CD4-positive, alpha-beta memory T cell (primary cell): ENCODE results near the gene MAPK4. TPM values are rescaled to one million over a fixed set of nuclear protein-coding genes. Genes with fewer than 3 reads are reported as not detected.
A peak's percentile ranks its signal among the peaks of the same experiment; 100 is the strongest.
"Not testable (repeated sequence)": the region's sequence is repeated elsewhere in the genome, so short reads cannot be mapped to it uniquely, and the experiment has no call there.

Experiments
- CTCF ChIA-PET: fragments of 350-600 bp; sonication (Branson Sonifier 250); formaldehyde crosslinking; loops from one replicate; lab custom pipeline; 2021; ENCODE audit warnings: inconsistent platforms; ENCODE audit not compliant: partially characterized antibody; lab: Charles Lee
- POLR2A ChIA-PET: fragments of 350-600 bp; sonication (Branson Sonifier 250); formaldehyde crosslinking; loops from one replicate; lab custom pipeline; 2021; ENCODE audit not compliant: partially characterized antibody; lab: Charles Lee
- DNase-seq, 5 donors: peaks; one replicate each; pipeline versions ENCODE4 v3.0.0 to v3.0.0-alpha.2; 2020 to 2022; ENCODE audit warnings: mixed read lengths in 1 of 5
- H3K27ac ChIP-seq: one replicate; pipeline ENCODE4 v1.7.0; 2013; ENCODE audit warnings: low read depth, low read length
- H3K27me3 ChIP-seq: 2 replicates; pipeline ENCODE4 v1.7.0; 2013; ENCODE audit warnings: mild to moderate bottlenecking, low read length, moderate library complexity; ENCODE audit not compliant: insufficient read depth
- H3K36me3 ChIP-seq: 2 replicates; pipeline ENCODE4 v1.7.0; 2013; ENCODE audit warnings: mild to moderate bottlenecking, low read length, moderate library complexity; ENCODE audit not compliant: insufficient read depth
- H3K4me1 ChIP-seq: 2 replicates; pipeline ENCODE4 v1.7.0; 2013; ENCODE audit warnings: mild to moderate bottlenecking, low read length, moderate library complexity; ENCODE audit not compliant: insufficient read depth
- H3K4me3 ChIP-seq, 2 donors: one replicate each; pipeline ENCODE4 v1.7.0; 2013; ENCODE audit warnings: low read length in 2 of 2, mild to moderate bottlenecking in 1 of 2
- H3K9me3 ChIP-seq, 2 donors: one replicate each; pipeline ENCODE4 v1.7.0; 2013; ENCODE audit warnings: low read length in 2 of 2, control low read depth in 1 of 2; ENCODE audit not compliant: control insufficient read depth in 1 of 2
- H3K27ac Mint-ChIP-seq, 7 donors: one replicate each; pipeline ENCODE4 v1.8.0; 2020 to 2021; ENCODE audit warnings: mixed read lengths in 7 of 7, mild to moderate bottlenecking in 6 of 7, inconsistent platforms in 3 of 7, moderate library complexity in 3 of 7
- H3K27me3 Mint-ChIP-seq, 2 donors: one replicate each; pipeline ENCODE4 v1.8.0; 2020 to 2021; ENCODE audit warnings: mixed read lengths in 2 of 2
- H3K36me3 Mint-ChIP-seq, 2 donors: one replicate each; pipeline ENCODE4 v1.8.0; 2020 to 2021; ENCODE audit warnings: mixed read lengths in 2 of 2, inconsistent platforms in 1 of 2, mild to moderate bottlenecking in 1 of 2
- H3K4me1 Mint-ChIP-seq, 4 donors: one replicate each; pipeline ENCODE4 v1.8.0; 2020 to 2021; ENCODE audit warnings: mixed read lengths in 4 of 4, mild to moderate bottlenecking in 1 of 4
- H3K4me3 Mint-ChIP-seq, 8 donors: one replicate each; pipeline ENCODE4 v1.8.0; 2020 to 2021; ENCODE audit warnings: mixed read lengths in 8 of 8, mild to moderate bottlenecking in 7 of 8, moderate library complexity in 6 of 8, inconsistent platforms in 3 of 8
- H3K9me3 Mint-ChIP-seq, 8 donors: one replicate each; pipeline ENCODE4 v1.8.0; 2020 to 2021; ENCODE audit warnings: mixed read lengths in 8 of 8, mild to moderate bottlenecking in 5 of 8, inconsistent platforms in 3 of 8, moderate library complexity in 1 of 8
- intact Hi-C: fragments of 100-400 bp; cut with micrococcal nuclease; formaldehyde crosslinking; loops from one replicate; pipeline ENCODE4 v1.15.1; 2023
- polyA plus RNA-seq, 2 donors: library from polyadenylated mRNA; unstranded; fragments of 300-500 nt; fragmentation: Illumina TruSeq; gene quantifications; one replicate each; pipeline ENCODE4 v1.2.3, GENCODE V29; 2021
- total RNA-seq, 2 experiments: library from RNA; stranded (reverse); gene quantifications; one replicate each; pipeline ENCODE4 v1.2.3, GENCODE V29; 2021

MAPK4 gene
- total and polyA plus RNA-seq, 4 experiments from 2014 or later, result not detected

DNA sequence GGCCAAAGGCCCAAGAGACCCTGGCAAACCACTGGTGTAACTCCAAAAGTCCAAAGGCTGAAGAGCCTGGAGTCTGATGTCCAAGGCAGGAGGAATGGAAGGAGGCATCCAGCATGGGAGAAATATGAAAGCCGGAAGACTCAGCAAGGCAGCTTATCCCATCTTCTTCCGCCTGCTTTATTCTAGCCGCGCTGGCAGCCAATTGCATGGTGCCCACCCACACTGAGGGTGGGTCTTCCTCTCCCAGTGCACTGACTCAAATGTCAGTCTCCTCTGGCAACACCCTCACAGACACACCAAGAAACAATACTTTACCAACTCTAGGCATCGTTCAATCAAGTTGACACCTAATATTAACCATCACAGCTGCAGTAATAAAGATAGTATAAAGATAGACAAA is 34.1 kb downstream of the MAPK4 start:
- Mint-ChIP-seq H3K27me3 (peaks cover 0 to 8% of the 10 kb centered on the region in 2 donors), H3K4me3 (no peak overlapping the region), H3K9me3 (peaks cover 0 to 5% (median 0%) of the 10 kb centered on the region in 8 donors), H3K27ac (peak overlapping the region in 1 of 7 donors; percentile 7), H3K36me3 (no peaks in the 10 kb centered on the region), H3K4me1 (no peaks in the 10 kb centered on the region)
- ChIA-PET POLR2A (no interaction called here), CTCF (no interaction called here)
- H3K4me1 ChIP-seq, result no peaks in the 10 kb centered on the region
- H3K4me3 ChIP-seq, result no peak overlapping the region
- no peaks in the 10 kb centered on the region for H3K27me3 ChIP-seq
- no peaks in the 10 kb centered on the region for H3K9me3 ChIP-seq
- no peaks in the 10 kb centered on the region for H3K36me3 ChIP-seq
- no peak for DNase-seq
- H3K27ac ChIP-seq, result no peak overlapping the region
- intact Hi-C loops, result no loop called here

DNA sequence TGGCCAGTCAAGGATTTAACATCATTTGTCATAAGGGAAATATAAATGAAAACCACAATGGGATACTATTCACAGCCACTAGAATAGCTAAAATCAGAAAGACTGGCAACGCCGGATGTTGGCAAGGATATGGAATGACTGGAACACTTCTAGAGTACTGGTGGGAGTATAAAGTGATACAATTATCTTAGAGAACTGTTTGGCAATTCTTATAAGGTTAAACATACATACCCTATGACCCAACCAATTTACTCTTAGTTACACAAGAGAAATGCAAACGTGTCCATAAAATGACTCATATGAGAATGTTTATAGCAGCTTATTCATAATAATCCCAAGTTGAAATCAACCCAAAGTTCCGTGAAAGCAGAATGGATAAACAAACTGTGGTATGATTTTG is 35.1 kb downstream of the MAPK4 start:
- ChIA-PET CTCF (no interaction called here), POLR2A (no interaction called here)

DNA sequence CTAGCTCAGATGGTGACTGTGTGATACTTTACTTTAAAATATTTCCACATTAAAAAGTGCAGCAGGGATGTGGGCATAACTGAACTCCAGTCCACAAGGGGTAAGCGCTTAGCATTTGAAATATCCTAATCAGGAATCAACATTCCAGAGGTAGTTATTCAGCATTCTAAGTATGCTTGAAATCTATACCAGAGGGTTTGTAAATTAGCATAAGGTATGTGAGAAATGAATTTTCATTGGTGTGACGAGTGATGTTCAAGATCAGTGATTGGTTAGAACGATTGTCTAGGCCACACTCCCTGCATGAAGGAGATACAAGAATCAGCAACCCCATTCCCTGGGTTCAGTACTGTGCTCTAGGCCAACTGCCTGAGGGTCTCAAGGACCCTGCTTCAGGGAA is 42.6 kb downstream of the MAPK4 start:
- intact Hi-C loops, result no loop called here
- no peak overlapping the region for H3K27ac ChIP-seq
- no peaks in the 10 kb centered on the region for H3K9me3 ChIP-seq
- peaks cover 0 to 3% (median 0%) of the 10 kb centered on the region in 8 donors for H3K9me3 Mint-ChIP-seq
- H3K27me3 Mint-ChIP-seq, result peaks cover 8 to 12% of the 10 kb centered on the region in 2 donors
- H3K36me3 Mint-ChIP-seq, result no peaks in the 10 kb centered on the region
- H3K4me3 Mint-ChIP-seq, result no peak overlapping the region
- no peak for DNase-seq
- H3K27ac Mint-ChIP-seq, result no peak overlapping the region
- ChIA-PET POLR2A (no interaction called here), CTCF (no interaction called here)
- no peaks in the 10 kb centered on the region for H3K4me1 ChIP-seq
- H3K36me3 ChIP-seq, result no peaks in the 10 kb centered on the region
- H3K4me3 ChIP-seq, result no peak overlapping the region
- no peaks in the 10 kb centered on the region for H3K27me3 ChIP-seq
- H3K4me1 Mint-ChIP-seq, result no peaks in the 10 kb centered on the region

More for the DNA sequence above, 35.1 kb downstream of the MAPK4 start:
- H3K27me3 ChIP-seq, result no peaks in the 10 kb centered on the region
- no peak overlapping the region for H3K4me3 Mint-ChIP-seq
- H3K36me3 ChIP-seq, result no peaks in the 10 kb centered on the region
- H3K4me1 Mint-ChIP-seq, result no peaks in the 10 kb centered on the region
- H3K4me1 ChIP-seq, result no peaks in the 10 kb centered on the region
- intact Hi-C loops, result no loop called here
- no peak overlapping the region for H3K27ac Mint-ChIP-seq
- no peak overlapping the region for H3K4me3 ChIP-seq
- H3K36me3 Mint-ChIP-seq, result no peaks in the 10 kb centered on the region
- H3K9me3 ChIP-seq, result no peaks in the 10 kb centered on the region
- H3K27me3 Mint-ChIP-seq, result peaks cover under 1 to 9% of the 10 kb centered on the region in 2 donors
- DNase-seq, result no peak
- H3K27ac ChIP-seq, result no peak overlapping the region
- peaks cover 0 to 2% (median 0%) of the 10 kb centered on the region in 8 donors for H3K9me3 Mint-ChIP-seq

DNA sequence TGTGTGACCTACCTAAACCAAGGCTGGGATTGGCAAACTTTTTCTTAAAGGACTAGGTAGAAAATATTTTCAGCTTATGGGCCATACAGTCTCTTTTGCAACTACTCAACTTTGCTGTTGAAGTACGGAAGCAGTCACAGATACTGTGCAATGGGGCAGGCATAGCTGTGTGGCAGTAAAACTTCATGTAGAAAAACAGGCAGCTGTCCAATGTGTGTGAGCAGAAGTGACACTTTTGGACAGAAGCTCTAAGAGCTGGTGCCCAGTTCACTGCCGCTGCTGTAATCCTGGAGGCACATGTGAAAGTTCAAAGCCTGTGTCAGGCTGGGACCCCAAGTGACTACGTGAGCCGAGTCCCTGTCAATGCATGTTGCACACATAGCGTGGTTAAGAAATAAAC is 46.7 kb downstream of the MAPK4 start:
- intact Hi-C loops, result no loop called here
- no peak for DNase-seq
- no peak overlapping the region for H3K4me3 ChIP-seq
- Mint-ChIP-seq H3K27ac (no peak overlapping the region), H3K4me1 (no peaks in the 10 kb centered on the region), H3K4me3 (no peak overlapping the region), H3K27me3 (peaks cover 2 to 6% of the 10 kb centered on the region in 2 donors), H3K36me3 (no peaks in the 10 kb centered on the region), H3K9me3 (peaks cover 0 to 7% (median under 1%) of the 10 kb centered on the region in 8 donors)
- no peak overlapping the region for H3K27ac ChIP-seq
- H3K36me3 ChIP-seq, result no peaks in the 10 kb centered on the region
- H3K4me1 ChIP-seq, result no peaks in the 10 kb centered on the region
- H3K27me3 ChIP-seq, result no peaks in the 10 kb centered on the region
- H3K9me3 ChIP-seq, result no peaks in the 10 kb centered on the region
- ChIA-PET CTCF (no interaction called here), POLR2A (no interaction called here)

DNA sequence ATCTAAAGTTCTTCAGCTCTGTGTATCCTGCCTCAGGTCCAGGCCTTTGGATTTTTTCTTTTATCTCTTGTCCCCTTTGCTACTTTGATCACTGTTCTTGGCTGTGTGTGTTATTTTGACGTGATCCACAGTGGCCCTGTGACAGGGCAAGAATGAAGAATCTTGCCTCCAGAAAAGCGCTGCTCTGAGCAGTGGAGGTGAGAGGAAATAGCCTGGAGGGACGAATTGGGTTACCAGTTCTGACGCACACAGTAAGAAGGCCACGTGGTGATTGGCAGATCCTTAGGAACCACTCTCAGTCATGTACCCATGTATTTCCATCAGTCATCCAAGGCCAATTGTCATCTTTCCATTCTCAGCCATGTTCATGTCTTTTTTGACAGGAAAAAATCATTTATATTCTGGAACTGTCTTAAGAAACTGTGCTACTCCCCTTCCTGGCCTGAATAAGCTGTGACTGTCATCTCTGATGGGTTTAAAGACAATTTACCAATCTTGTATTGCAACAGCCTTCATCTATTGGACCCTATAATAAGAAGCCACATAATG is 47.6 kb downstream of the MAPK4 start:
- DNase-seq, result no peak

DNA sequence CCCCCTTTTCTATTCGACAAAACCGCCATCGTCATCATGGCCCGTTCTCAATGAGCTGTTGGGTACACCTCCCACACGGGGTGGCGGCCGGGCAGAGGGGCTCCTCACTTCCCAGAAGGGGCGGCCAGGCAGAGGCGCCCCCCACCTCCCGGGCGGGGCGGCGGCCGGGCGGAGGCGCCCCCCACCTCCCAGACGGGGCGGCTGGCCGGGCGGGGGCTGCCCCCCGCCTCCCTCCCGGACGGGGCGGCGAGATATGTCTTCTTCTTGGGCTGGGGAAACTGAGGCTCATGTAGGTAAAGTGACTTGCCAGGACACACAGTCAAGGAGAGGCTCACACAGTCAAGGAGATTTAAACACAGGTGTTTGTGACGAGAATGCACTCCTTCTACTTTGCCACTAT is 49.3 kb downstream of the MAPK4 start:
- H3K36me3 Mint-ChIP-seq, H3K27me3 ChIP-seq, H3K4me1 Mint-ChIP-seq, H3K9me3 ChIP-seq, intact Hi-C loops, H3K9me3 Mint-ChIP-seq, H3K4me3 ChIP-seq, H3K4me1 ChIP-seq, DNase-seq, POLR2A ChIA-PET, H3K27me3 Mint-ChIP-seq, H3K4me3 Mint-ChIP-seq, H3K27ac ChIP-seq, H3K36me3 ChIP-seq, H3K27ac Mint-ChIP-seq, CTCF ChIA-PET: not testable (repeated sequence)

More for the DNA sequence above, 47.6 kb downstream of the MAPK4 start:
- Histone ChIP-seq H3K27me3 (no peaks in the 10 kb centered on the region), H3K9me3 (no peaks in the 10 kb centered on the region), H3K36me3 (no peaks in the 10 kb centered on the region), H3K4me1 (no peaks in the 10 kb centered on the region), H3K27ac (no peak overlapping the region), H3K4me3 (no peak overlapping the region)
- Mint-ChIP-seq H3K27me3 (peaks cover 0 to 6% of the 10 kb centered on the region in 2 donors), H3K36me3 (no peaks in the 10 kb centered on the region), H3K4me1 (no peaks in the 10 kb centered on the region), H3K27ac (no peak overlapping the region), H3K9me3 (peaks cover 0 to 7% (median under 1%) of the 10 kb centered on the region in 8 donors), H3K4me3 (no peak overlapping the region)
- CTCF ChIA-PET, result no interaction called here
- intact Hi-C loops, result no loop called here
- POLR2A ChIA-PET, result no interaction called here

DNA sequence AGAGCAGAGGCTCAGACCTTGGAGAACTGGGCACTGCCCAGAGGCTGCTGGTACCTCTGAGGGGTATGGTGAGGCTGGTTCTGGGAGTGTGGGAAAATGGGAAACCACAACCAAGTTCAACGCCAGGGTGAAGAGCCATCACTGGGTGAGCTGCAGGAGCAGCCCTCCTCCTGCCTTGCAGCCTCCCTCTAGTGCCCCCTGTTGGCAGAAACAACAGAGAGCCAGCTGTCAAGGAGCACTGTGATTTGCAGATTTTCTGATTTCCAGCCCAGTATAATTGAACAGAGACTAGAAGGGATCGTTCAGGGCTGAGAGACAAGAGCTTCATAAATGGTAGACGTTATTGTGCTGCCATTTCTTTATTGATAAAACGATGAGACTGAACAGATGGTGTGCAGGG is 50.5 kb downstream of the MAPK4 start:
- Histone ChIP-seq H3K4me1 (no peaks in the 10 kb centered on the region), H3K4me3 (no peak overlapping the region), H3K27ac (no peak overlapping the region), H3K27me3 (no peaks in the 10 kb centered on the region), H3K9me3 (no peaks in the 10 kb centered on the region), H3K36me3 (no peaks in the 10 kb centered on the region)
- Mint-ChIP-seq H3K27ac (no peak overlapping the region), H3K9me3 (peaks cover 0 to 7% (median 4%) of the 10 kb centered on the region in 8 donors), H3K4me1 (no peaks in the 10 kb centered on the region), H3K4me3 (no peak overlapping the region), H3K27me3 (peaks cover 0 to 8% of the 10 kb centered on the region in 2 donors), H3K36me3 (no peaks in the 10 kb centered on the region)
- DNase-seq, result no peak
- CTCF ChIA-PET, result no interaction called here
- POLR2A ChIA-PET, result no interaction called here
- intact Hi-C loops, result no loop called here
